Neural cell (in vitro differentiated cells): Measurements from ENCODE around the gene TMEM187. TPM values are rescaled to one million over a fixed set of nuclear protein-coding genes. Genes with fewer than 3 reads are reported as not detected.

Experiments used
- H2AFZ ChIP-seq: fragments of 200-600, 300-800 bp; sonication (generic), shearing (Covaris generic); 2 replicates; pipeline ENCODE4 v1.6.0; 2014; ENCODE audit warnings: low read depth, mild to moderate bottlenecking, antibody characterized with exemption, low read length, moderate library complexity
- H3F3A ChIP-seq: fragments of 200-600 bp; shearing (Covaris generic); 2 replicates; pipeline ENCODE4 v1.6.1; 2016; ENCODE audit warnings: mild to moderate bottlenecking, moderate library complexity, mixed read lengths, antibody characterized with exemption, low read length; ENCODE audit not compliant: insufficient read depth, poor library complexity, severe bottlenecking
- H3K27ac ChIP-seq: fragments of 200-600, 300-800 bp; sonication (generic), shearing (Covaris generic); 2 replicates; pipeline ENCODE4 v1.5.1; 2014; ENCODE audit warnings: mild to moderate bottlenecking, low read length, moderate library complexity
- H3K27me3 ChIP-seq: fragments of 300-800, 200-600 bp; sonication (generic), shearing (Covaris generic); 2 replicates; pipeline ENCODE4 v1.6.0; 2014; ENCODE audit warnings: mild to moderate bottlenecking, low read depth, low read length, moderate library complexity; ENCODE audit not compliant: insufficient read depth
- H3K36me3 ChIP-seq: fragments of 300-800, 200-600 bp; sonication (generic), shearing (Covaris generic); 2 replicates; pipeline ENCODE4 v1.5.1; 2014; ENCODE audit warnings: mild to moderate bottlenecking, antibody characterized with exemption, low read length, moderate library complexity; ENCODE audit not compliant: insufficient read depth
- H3K4me2 ChIP-seq: fragments of 300-800, 200-600 bp; sonication (generic), shearing (Covaris generic); 2 replicates; pipeline ENCODE4 v1.6.0; 2014; ENCODE audit warnings: mild to moderate bottlenecking, low read length
- H3K4me3 ChIP-seq: fragments of 300-800, 200-600 bp; sonication (generic), shearing (Covaris generic); 2 replicates; pipeline ENCODE4 v1.5.1; 2014; ENCODE audit warnings: mild to moderate bottlenecking, low read length, moderate library complexity
- H3K79me2 ChIP-seq: fragments of 200-600 bp; shearing (Covaris generic); replicated peaks from 2 replicates; pipeline ENCODE4 v1.6.0; 2014; ENCODE audit warnings: mild to moderate bottlenecking, low read length, moderate library complexity; ENCODE audit not compliant: insufficient read depth
- H3K9ac ChIP-seq: fragments of 300-800, 200-600 bp; sonication (generic), shearing (Covaris generic); 2 replicates; pipeline ENCODE4 v1.6.1; 2016; ENCODE audit warnings: mild to moderate bottlenecking, low read length, mixed read lengths
- H3K9me2 ChIP-seq: fragments of 200-600 bp; shearing (Covaris generic); 2 replicates; pipeline ENCODE4 v1.6.1; 2016; ENCODE audit warnings: mild to moderate bottlenecking, low read length, mixed read lengths; ENCODE audit not compliant: insufficient read depth
- H3K9me3 ChIP-seq: fragments of 200-600, 300-800 bp; sonication (generic), shearing (Covaris generic); 2 replicates; pipeline ENCODE4 v1.6.1; 2016; ENCODE audit warnings: mild to moderate bottlenecking, mixed run types, low read length, moderate library complexity, mixed read lengths
- H4K20me1 ChIP-seq: fragments of 200-600 bp; shearing (Covaris generic); 2 replicates; pipeline ENCODE4 v1.6.1; 2016; ENCODE audit warnings: mild to moderate bottlenecking, mixed run types; ENCODE audit not compliant: insufficient read depth
- EP300 ChIP-seq: fragments of 450-650 bp; conservative IDR thresholded peaks from 2 replicates; pipeline ENCODE4 v1.6.1; 2014; ENCODE audit warnings: antibody characterized with exemption, mild to moderate bottlenecking, moderate library complexity; ENCODE audit not compliant: poor library complexity, severe bottlenecking
- EZH2 ChIP-seq: fragments of 200-600, 300-800 bp; shearing (Covaris generic), sonication (generic); IDR thresholded peaks from 2 replicates; pipeline ENCODE4 v1.6.1; 2014; ENCODE audit warnings: antibody characterized with exemption, low read length, borderline replicate concordance, mild to moderate bottlenecking; ENCODE audit not compliant: insufficient read depth, poor library complexity, severe bottlenecking
- MXI1 ChIP-seq: fragments of 450-650 bp; conservative IDR thresholded peaks from 2 replicates; pipeline ENCODE4 v1.6.1; 2014; ENCODE audit warnings: antibody characterized with exemption, mild to moderate bottlenecking; ENCODE audit not compliant: poor library complexity, severe bottlenecking
- POLR2AphosphoS5 ChIP-seq: IDR thresholded peaks from 2 replicates; pipeline ENCODE4 v1.6.1; 2012
- RAD21 ChIP-seq: fragments of 450-650 bp; conservative IDR thresholded peaks from 2 replicates; pipeline ENCODE4 v1.6.1; 2014; ENCODE audit warnings: antibody characterized with exemption, mild to moderate bottlenecking, moderate library complexity
- REST ChIP-seq: IDR thresholded peaks from 2 replicates; pipeline ENCODE4 v1.6.1; 2012; ENCODE audit warnings: borderline replicate concordance
- SMC3 ChIP-seq: fragments of 450-650 bp; conservative IDR thresholded peaks from 2 replicates; pipeline ENCODE4 v1.6.1; 2014; ENCODE audit warnings: antibody characterized with exemption, mild to moderate bottlenecking, moderate library complexity; ENCODE audit not compliant: poor library complexity
- TAF1 ChIP-seq: IDR thresholded peaks from 2 replicates; pipeline ENCODE4 v1.6.1; 2012; ENCODE audit warnings: low read depth
- polyA plus RNA-seq: library from polyadenylated mRNA; depleted of rRNA; stranded (reverse); fragments of >200 nt; gene quantifications from 2 replicates; pipeline ENCODE4 v1.2.3, GENCODE V29; 2014
- TF ChIP-seq, protein P1 (sequence below): fragments of 450-650 bp; IDR thresholded peaks from 2 replicates; pipeline ENCODE4 v1.5.1; 2014; ENCODE audit warnings: antibody characterized with exemption, mild to moderate bottlenecking, moderate library complexity; ENCODE audit not compliant: poor library complexity, severe bottlenecking

Gene TMEM187
- polyA plus RNA-seq, 1 donor from 2014 or later, result 5.2 TPM

GRCh38 chrX:154015581-154016264 is 43.2 kb downstream of the TMEM187 start:
- Histone ChIP-seq H3K4me3 (no peak overlapping the region), H3K27me3 (no peaks in the 10 kb centered on the region), H3K36me3 (no peaks in the 10 kb centered on the region), H3F3A (no peaks in the 10 kb centered on the region), H2AFZ (no peak overlapping the region), H3K9me2 (no peaks in the 10 kb centered on the region), H3K27ac (no peak overlapping the region), H3K79me2 (no peaks in the 10 kb centered on the region), H3K9ac (no peak overlapping the region), H3K4me2 (no peak overlapping the region), H3K9me3 (no peaks in the 10 kb centered on the region), H4K20me1 (no peaks in the 10 kb centered on the region)
- TF ChIP-seq EP300 (no peak), MXI1 (no peak), POLR2AphosphoS5 (no peak), EZH2 (no peak), REST (no peak), TAF1 (no peak), RAD21 (no peak), SMC3 (no peak)
- TF ChIP-seq, protein P1, sequence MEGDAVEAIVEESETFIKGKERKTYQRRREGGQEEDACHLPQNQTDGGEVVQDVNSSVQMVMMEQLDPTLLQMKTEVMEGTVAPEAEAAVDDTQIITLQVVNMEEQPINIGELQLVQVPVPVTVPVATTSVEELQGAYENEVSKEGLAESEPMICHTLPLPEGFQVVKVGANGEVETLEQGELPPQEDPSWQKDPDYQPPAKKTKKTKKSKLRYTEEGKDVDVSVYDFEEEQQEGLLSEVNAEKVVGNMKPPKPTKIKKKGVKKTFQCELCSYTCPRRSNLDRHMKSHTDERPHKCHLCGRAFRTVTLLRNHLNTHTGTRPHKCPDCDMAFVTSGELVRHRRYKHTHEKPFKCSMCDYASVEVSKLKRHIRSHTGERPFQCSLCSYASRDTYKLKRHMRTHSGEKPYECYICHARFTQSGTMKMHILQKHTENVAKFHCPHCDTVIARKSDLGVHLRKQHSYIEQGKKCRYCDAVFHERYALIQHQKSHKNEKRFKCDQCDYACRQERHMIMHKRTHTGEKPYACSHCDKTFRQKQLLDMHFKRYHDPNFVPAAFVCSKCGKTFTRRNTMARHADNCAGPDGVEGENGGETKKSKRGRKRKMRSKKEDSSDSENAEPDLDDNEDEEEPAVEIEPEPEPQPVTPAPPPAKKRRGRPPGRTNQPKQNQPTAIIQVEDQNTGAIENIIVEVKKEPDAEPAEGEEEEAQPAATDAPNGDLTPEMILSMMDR, result no peak

- Histone ChIP-seq H3F3A (no peaks in the 10 kb centered on the region), H3K27ac (no peak overlapping the region), H3K4me2 (no peak overlapping the region), H3K9ac (no peak overlapping the region), H4K20me1 (no peaks in the 10 kb centered on the region), H3K27me3 (no peaks in the 10 kb centered on the region), H3K79me2 (no peaks in the 10 kb centered on the region), H2AFZ (no peak overlapping the region), H3K9me2 (no peaks in the 10 kb centered on the region), H3K36me3 (no peaks in the 10 kb centered on the region), H3K4me3 (no peak overlapping the region), H3K9me3 (no peaks in the 10 kb centered on the region)
- no peak for TF ChIP-seq POLR2AphosphoS5
- TF ChIP-seq, protein P1, result no peak
- TF ChIP-seq REST, result no peak
- no peak for TF ChIP-seq SMC3
- TF ChIP-seq MXI1, result no peak
- TF ChIP-seq TAF1, result no peak
- no peak for TF ChIP-seq EP300
- TF ChIP-seq EZH2, result no peak
- TF ChIP-seq RAD21, result no peak
These were observed 44.0 kb downstream of the TMEM187 start for GRCh38 chrX:154016366-154017076.
